Right forelimb (tissue), 1 donor: Measurements from ENCODE around the gene ABLIM2.

ENCODE experiments used
- DNase-seq: peaks from one replicate; pipeline ENCODE4 v3.0.0-alpha.2; 2018

ABLIM2 gene

GRCh38 chr4:8135666-8136065 is 22.9 kb downstream of the ABLIM2 start:
- DNase-seq = no peak

- DNase-seq = no peak
These were observed 24.6 kb downstream of the ABLIM2 start for GRCh38 chr4:8133897-8134563.

- no peak for DNase-seq
These were observed 25.5 kb downstream of the ABLIM2 start for GRCh38 chr4:8132947-8133705.

- DNase-seq = no peak
These were observed 26.2 kb downstream of the ABLIM2 start for GRCh38 chr4:8132400-8132799.

GRCh38 chr4:8131826-8132225 is 26.8 kb downstream of the ABLIM2 start:
- no peak for DNase-seq

GRCh38 chr4:8131210-8131609 is 27.4 kb downstream of the ABLIM2 start:
- DNase-seq = no peak

- DNase-seq = no peak
These were observed 28.1 kb downstream of the ABLIM2 start for GRCh38 chr4:8130346-8131066.

GRCh38 chr4:8129785-8130184 is 28.8 kb downstream of the ABLIM2 start:
- DNase-seq = no peak

- no peak for DNase-seq
These were observed 29.5 kb downstream of the ABLIM2 start for GRCh38 chr4:8129136-8129535.

GRCh38 chr4:8128100-8128856 is 30.3 kb downstream of the ABLIM2 start:
- DNase-seq = no peak

- DNase-seq = no peak
These were observed 31.4 kb downstream of the ABLIM2 start for GRCh38 chr4:8127051-8127826.

- no peak for DNase-seq
These were observed 32.1 kb downstream of the ABLIM2 start for GRCh38 chr4:8126523-8126922.

- DNase-seq = no peak
These were observed 33.0 kb downstream of the ABLIM2 start for GRCh38 chr4:8125526-8126056.

- no peak for DNase-seq
These were observed 34.7 kb downstream of the ABLIM2 start for GRCh38 chr4:8123870-8124269.

GRCh38 chr4:8123389-8123788 is 35.2 kb downstream of the ABLIM2 start:
- no peak for DNase-seq

- DNase-seq = no peak
These were observed 35.9 kb downstream of the ABLIM2 start for GRCh38 chr4:8122746-8123145.

GRCh38 chr4:8121292-8122015 is 37.2 kb downstream of the ABLIM2 start:
- DNase-seq = no peak

GRCh38 chr4:8120501-8120900 is 38.1 kb downstream of the ABLIM2 start:
- DNase-seq = no peak

- no peak for DNase-seq
These were observed 38.7 kb downstream of the ABLIM2 start for GRCh38 chr4:8119877-8120276.

GRCh38 chr4:8118531-8118930 is 40.1 kb downstream of the ABLIM2 start:
- DNase-seq = no peak

- no peak for DNase-seq
These were observed 40.6 kb downstream of the ABLIM2 start for GRCh38 chr4:8118035-8118434.
